ENCODE measurements around the gene CD48. TPM values are rescaled to one million over a fixed set of nuclear protein-coding genes. Genes with fewer than 3 reads are reported as not detected.

Gene CD48
- total and polyA plus RNA-seq, 2 of the 4 experiments (the other 2 are of a cell fraction) = not detected

GRCh38 chr1:160681891-160682140 is 29.8 kb downstream of the CD48 start:
- BruUV-seq (replicated peaks) = no TSS peak
- DNase-seq = no peak
- in situ Hi-C loops (cut with MboI; ENCODE audit: low sequenced_read_pairs) (no loop called here), intact Hi-C loops (cut with micrococcal nuclease) (no loop called here), dilution Hi-C loops (cut with HindIII; ENCODE audit: low sequenced_read_pairs, unreplicated experiment) (no loop called here)
- H2AFZ ChIP-seq (replicated peaks; ENCODE audit: low read length, poor library complexity) = no peak overlapping the region
- no peak overlapping the region for H3K14ac ChIP-seq (replicated peaks; ENCODE audit: low read depth, low read length)
- H4K20me1 ChIP-seq (ENCODE audit: insufficient read depth, low read length) = no peaks in the 10 kb centered on the region
- no CpG with 5 or more reads among the region's 3 CpGs for WGBS, 2 experiments (ENCODE audit: extremely low coverage in 2 of 2, insufficient read length in 1 of 2)
- no peaks in the 10 kb centered on the region for H3K9me3 ChIP-seq (ENCODE audit: control insufficient read depth, insufficient read depth, low read length)
- ChIA-PET CTCF (no interaction called here), POLR2A (ENCODE audit: unreplicated experiment) (no interaction called here)
- H2BK20ac ChIP-seq (ENCODE audit: low read depth, low read length) = no peak overlapping the region
- H2BK120ac ChIP-seq (ENCODE audit: low read depth, low read length) = no peak overlapping the region
- no peak overlapping the region for H3K56ac ChIP-seq (ENCODE audit: extremely low read depth, insufficient read depth, low read length)
- no peak overlapping the region for H3K4me3 ChIP-seq (ENCODE audit: insufficient read depth, low read depth, low read length)
- no peak overlapping the region for H2AK5ac ChIP-seq (ENCODE audit: low read depth, low read length)
- no peak overlapping the region for H3K4ac ChIP-seq (ENCODE audit: low read depth, low read length)
- H4K8ac ChIP-seq (ENCODE audit: low read depth in 2 of 2, low read length in 2 of 2) = no peak overlapping the region
- H3K36me3 ChIP-seq (ENCODE audit: control insufficient read depth, insufficient read depth, low read length) = no peaks in the 10 kb centered on the region
- no peak overlapping the region for H2BK5ac ChIP-seq (ENCODE audit: low read depth, low read length, poor library complexity, severe bottlenecking)
- no peak overlapping the region for H2BK15ac ChIP-seq (ENCODE audit: low read depth, low read length)
- ATAC-seq (ENCODE audit: low read depth) = no peak
- H4K91ac ChIP-seq (ENCODE audit: insufficient read depth, low read depth, low read length) = no peak overlapping the region
- no peak for TF ChIP-seq CEBPB (IDR thresholded peaks at IDR 0.05; ENCODE audit: low read depth, low read length)
- no peak for TF ChIP-seq MAFK (IDR thresholded peaks at IDR 0.05; ENCODE audit: low read depth, low read length)
- no peak for TF ChIP-seq FOS (IDR thresholded peaks at IDR 0.05; ENCODE audit: low read depth, low read length)
- no peak for TF ChIP-seq ELK1 (IDR thresholded peaks at IDR 0.05; ENCODE audit: borderline replicate concordance, low read depth, low read length)
- TF ChIP-seq CTCF (conservative IDR thresholded peaks at IDR 0.05; ENCODE audit: low read depth, low read length) = no peak
- TF ChIP-seq CHD1 (IDR thresholded peaks at IDR 0.05; ENCODE audit: low read depth, low read length) = no peak
- no peak for TF ChIP-seq RAD21 (IDR thresholded peaks at IDR 0.05; ENCODE audit: low read length)
- TF ChIP-seq NFE2L2 (IDR thresholded peaks at IDR 0.05; ENCODE audit: low read depth, low read length) = no peak
- TF ChIP-seq RCOR1 (IDR thresholded peaks at IDR 0.05; ENCODE audit: insufficient replicate concordance, low read length) = no peak
- no peak for TF ChIP-seq POLR2A (IDR thresholded peaks at IDR 0.05; ENCODE audit: low read depth, low read length)
- no peak for TF ChIP-seq MXI1 (IDR thresholded peaks at IDR 0.05; ENCODE audit: borderline replicate concordance, low read depth, low read length)
- TF ChIP-seq MAZ (IDR thresholded peaks at IDR 0.05; ENCODE audit: borderline replicate concordance, low read depth, low read length) = no peak
- TF ChIP-seq USF2 (IDR thresholded peaks at IDR 0.05; ENCODE audit: low read depth, low read length) = no peak
- no peak for TF ChIP-seq RFX5 (IDR thresholded peaks at IDR 0.05; ENCODE audit: low read depth, low read length)
- TF ChIP-seq BHLHE40 (IDR thresholded peaks at IDR 0.05; ENCODE audit: low read depth, low read length) = no peak
- TF ChIP-seq SMC3 (IDR thresholded peaks at IDR 0.05; ENCODE audit: low read depth, low read length) = no peak
- H3K27me3 ChIP-seq (ENCODE audit: control insufficient read depth, insufficient read depth, low read length) = no peaks in the 10 kb centered on the region; the same call in 1 of the 2 replicates
- no peak overlapping the region for H4K5ac ChIP-seq (ENCODE audit: low read depth, low read length)
- no peaks in the 10 kb centered on the region for H3K9me1 ChIP-seq (ENCODE audit: insufficient read depth, low read length)
- no peak overlapping the region for H3K27ac ChIP-seq (ENCODE audit: insufficient read depth, low read length)
- no peak overlapping the region for H3K9ac ChIP-seq (ENCODE audit: low read depth, low read length)
- H2AK9ac ChIP-seq (replicated peaks; ENCODE audit: low read depth, low read length, poor library complexity) = no peak overlapping the region
- H3K23ac ChIP-seq (ENCODE audit: low read depth, low read length) = no peak overlapping the region
- H3K79me1 ChIP-seq (ENCODE audit: low read depth in 1 of 2, low read length in 2 of 2) = no peaks in the 10 kb centered on the region
- H3K4me1 ChIP-seq (ENCODE audit: control insufficient read depth, insufficient read depth, low read length) = no peaks in the 10 kb centered on the region
- H3K4me2 ChIP-seq (ENCODE audit: low read depth, low read length) = no peak overlapping the region
- no peak overlapping the region for H3K18ac ChIP-seq (ENCODE audit: low read depth, low read length)
